Gastroesophageal sphincter (tissue), 3 donors: Measurements from ENCODE around the gene KDM6A.

Experiments
- CTCF ChIP-seq, 4 experiments: fragments of 200-600 bp in 2 of 4; fragments of 450-650 bp in 2 of 4; sonication (generic) in 1 of 4; IDR thresholded peaks; one replicate each; pipeline ENCODE4 v1.5.1; 2017 to 2019; ENCODE audit warnings: antibody characterized with exemption in 4 of 4, mild to moderate bottlenecking in 2 of 4, moderate library complexity in 2 of 4
- EP300 ChIP-seq: sonication (generic); formaldehyde crosslinking; IDR thresholded peaks from one replicate; pipeline ENCODE4 v1.6.1; 2017; ENCODE audit warnings: antibody characterized with exemption, mild to moderate bottlenecking
- POLR2A ChIP-seq, 2 donors: fragments of 450-650 bp; IDR thresholded peaks; one replicate each; pipeline ENCODE4 v1.6.1; 2017; ENCODE audit warnings: antibody characterized with exemption in 2 of 2, mild to moderate bottlenecking in 2 of 2, moderate library complexity in 1 of 2

DNA sequence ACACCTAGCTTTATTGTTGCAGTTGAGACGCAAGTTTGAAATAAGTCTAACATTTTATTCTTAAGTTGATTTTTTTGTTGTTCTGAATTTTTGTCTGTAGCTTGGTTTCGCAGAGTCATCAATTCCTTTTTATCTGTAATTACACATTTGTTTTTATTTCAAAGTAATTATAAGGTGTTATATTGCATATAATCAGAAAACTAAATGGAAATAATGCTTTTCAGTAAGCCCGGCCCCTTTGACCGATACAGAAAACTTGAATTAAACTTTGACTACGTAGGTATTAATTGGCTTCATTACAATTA is 2.1 kb downstream of the KDM6A start:
- TF ChIP-seq CTCF (IDR thresholded peaks at IDR 0.05): no peak
- TF ChIP-seq EP300: no peak
- no peak for TF ChIP-seq POLR2A (IDR thresholded peaks at IDR 0.05)
